HG02870 (cell line): Measurements from ENCODE around the gene HOXA9.

Experiments
- ATAC-seq: cut with Tn5 transposase; IDR thresholded peaks from one replicate; pipeline ENCODE4 v1.9.1; 2021; ENCODE audit warnings: mild to moderate bottlenecking, moderate library complexity; ENCODE audit not compliant: unreplicated experiment

The HOXA9 gene

GRCh38 chr7:27144781-27145164 is 20.6 kb downstream of the HOXA9 start:
- ATAC-seq, result no peak

GRCh38 chr7:27143950-27144780 is 21.2 kb downstream of the HOXA9 start:
- no peak for ATAC-seq

DNA sequence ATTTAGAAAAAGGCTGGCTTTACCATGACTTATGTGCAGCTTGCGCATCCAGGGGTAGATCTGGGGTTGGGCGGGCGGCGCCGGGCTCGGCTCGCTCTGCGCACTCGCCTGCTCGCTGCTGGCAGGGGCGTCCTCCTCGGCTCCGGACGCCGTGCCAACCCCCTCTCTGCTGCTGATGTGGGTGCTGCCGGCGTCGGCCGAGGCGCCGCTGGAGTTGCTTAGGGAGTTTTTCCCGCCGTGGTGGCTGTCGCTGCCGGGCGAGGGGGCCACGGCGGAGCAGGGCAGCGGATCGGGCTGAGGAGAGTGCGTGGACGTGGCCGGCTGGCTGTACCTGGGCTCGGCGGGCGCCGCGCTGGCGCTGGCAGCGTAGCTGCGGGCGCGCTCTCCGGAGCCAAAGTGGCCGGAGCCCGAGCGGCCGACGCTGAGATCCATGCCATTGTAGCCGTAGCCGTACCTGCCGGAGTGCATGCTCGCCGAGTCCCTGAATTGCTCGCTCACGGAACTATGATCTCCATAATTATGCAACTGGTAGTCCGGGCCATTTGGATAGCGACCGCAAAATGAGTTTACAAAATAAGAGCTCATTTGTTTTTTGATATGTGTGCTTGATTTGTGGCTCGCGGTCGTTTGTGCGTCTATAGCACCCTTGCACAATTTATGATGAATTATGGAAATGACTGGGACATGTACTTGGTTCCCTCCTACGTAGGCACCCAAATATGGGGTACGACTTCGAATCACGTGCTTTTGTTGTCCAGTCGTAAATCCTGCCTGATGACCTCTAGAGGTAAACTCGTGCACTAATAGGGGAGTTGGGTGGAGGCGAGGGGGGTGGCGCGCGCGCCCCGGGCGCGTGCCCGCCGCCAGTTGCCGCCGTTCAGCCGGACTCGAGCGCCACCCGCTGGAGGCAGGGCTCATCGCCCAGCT is 22.1 kb downstream of the HOXA9 start, which contains the start of gene HOXA5:
TSS of gene HOXA5 (minus strand) at position 659 of the 927 bp plus-strand sequence. CDS start at position 585, 74 bp downstream.
- no peak for ATAC-seq

GRCh38 chr7:27142580-27143022 is 22.7 kb downstream of the HOXA9 start:
- ATAC-seq, result no peak

- ATAC-seq, result no peak
Measured at GRCh38 chr7:27141923-27142579, 23.3 kb downstream of the HOXA9 start.

DNA sequence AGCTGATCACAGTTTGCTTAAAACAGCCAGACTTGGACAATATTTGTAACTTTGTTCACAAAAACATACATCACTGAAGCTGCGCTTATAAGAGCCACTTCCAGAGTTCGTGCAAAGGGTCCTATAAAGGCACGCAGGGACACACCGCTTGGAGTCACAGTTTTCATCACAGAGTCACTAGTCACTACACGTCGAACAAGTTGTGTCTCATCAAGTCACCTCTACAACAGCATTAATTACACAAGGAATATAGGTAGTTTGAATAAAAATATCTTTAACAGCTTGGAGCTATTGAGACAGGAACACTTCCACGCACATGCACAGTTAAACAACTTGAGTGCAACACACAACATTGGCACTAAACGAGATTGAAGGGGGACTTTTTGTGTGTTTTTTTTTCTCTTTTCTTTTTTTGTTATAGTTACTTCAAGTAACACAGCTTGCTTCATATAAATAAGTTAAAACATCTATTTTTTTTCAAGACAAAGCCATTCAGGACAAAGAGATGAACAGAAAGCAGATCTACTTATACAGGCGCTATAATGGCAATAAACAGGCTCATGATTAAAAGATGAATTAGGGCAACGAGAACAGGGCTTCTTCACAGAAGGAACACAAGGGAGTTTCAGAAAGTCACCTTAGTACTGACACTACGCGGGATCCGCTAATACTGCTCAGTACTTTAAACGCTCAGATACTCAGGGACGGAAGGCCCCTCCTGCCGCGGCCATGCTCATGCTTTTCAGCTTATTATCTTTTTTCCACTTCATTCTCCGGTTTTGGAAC is 24.0 kb downstream of the HOXA9 start:
- no peak for ATAC-seq

GRCh38 chr7:27140126-27140857 is 25.0 kb downstream of the HOXA9 start:
- ATAC-seq, result no peak

DNA sequence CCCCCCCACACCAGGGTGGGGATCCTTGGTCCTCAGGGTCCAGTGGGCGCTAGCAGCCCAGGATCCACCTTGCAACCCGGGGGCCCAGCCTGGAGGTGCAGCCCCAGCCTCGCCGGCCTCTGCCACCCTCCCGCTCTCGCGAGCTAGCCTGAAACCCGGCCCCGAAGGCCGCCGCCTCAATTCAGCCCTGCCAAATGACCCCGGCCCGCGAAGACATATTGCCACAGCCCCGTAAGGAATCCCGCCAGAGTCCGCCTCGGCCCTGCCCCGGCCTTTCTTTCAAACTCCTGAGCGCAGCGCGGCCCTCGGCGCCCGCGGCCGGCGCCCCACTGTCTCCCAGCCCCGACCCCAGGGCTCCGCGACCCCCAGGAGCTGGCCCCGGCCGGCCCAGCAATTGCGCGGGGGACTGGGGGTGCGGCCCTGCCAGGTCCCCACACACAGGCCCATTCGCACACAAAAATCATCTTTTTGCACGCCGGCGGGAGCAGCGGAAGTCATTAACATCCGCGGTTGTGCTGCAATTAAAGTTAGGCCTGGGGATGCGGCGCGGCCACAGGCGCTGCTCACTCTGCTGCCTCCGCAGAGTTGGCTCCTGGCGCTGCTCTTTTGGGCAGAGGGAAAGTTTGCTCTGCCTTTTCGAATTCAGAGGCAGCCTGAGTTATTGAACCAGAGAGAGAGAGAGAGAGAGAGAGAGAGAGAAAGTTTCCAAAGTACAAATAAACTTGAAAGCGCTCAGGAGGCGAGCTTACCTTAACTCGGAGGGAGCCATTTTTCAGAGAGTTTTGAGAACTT is 25.8 kb downstream of the HOXA9 start:
- no peak for ATAC-seq

- no peak for ATAC-seq
Measured at GRCh38 chr7:27138985-27139333, 26.4 kb downstream of the HOXA9 start.

DNA sequence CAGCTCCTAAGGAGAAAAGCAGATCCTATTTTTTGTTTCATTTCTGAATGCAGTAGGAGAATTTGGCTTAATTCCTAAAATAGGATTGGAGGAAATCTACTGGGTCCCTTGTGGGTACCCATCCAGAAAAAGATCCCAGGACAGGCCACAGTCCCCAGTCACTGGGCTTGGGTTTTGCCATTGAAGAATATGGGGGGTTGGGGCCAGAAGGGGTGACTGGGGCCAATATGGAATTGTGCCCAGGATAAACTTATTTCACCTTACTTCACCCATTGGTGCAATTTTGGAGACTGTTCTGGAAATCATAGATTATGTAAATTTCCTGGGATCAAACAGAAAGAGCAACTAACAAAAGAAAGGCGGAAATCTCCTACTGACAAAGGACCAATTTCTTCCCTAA is 26.9 kb downstream of the HOXA9 start:
- no peak for ATAC-seq

DNA sequence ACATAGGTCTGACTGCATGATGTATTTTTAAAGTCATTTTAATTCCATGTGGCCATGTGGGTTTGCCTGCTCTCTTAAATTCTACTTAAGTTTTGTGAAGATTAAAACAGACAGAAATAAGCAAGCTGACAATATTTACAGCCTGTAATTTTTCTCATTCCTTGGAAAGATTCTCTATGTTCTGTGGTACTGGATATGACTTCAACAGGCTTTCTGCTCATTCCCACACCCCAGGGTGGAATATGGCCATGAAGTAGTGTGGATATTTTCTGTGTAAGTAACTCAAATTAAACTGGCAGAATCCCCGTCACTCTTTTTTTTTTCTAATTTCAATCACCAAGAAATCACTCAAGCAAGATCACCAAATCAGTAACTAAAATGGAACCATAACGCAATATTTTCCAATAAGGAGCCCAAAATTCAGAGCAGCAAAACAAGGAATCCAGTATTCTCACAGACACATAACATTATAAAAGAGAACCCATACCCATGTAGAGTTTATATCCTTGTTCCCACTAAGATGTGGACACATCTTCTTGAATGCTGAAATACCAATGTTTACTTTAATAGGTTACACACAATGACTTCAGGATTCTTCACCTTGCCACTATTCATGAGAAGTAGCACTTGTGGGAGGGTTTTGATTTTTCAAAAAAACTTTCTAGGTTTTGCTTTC is 27.6 kb downstream of the HOXA9 start:
- ATAC-seq, result no peak

DNA sequence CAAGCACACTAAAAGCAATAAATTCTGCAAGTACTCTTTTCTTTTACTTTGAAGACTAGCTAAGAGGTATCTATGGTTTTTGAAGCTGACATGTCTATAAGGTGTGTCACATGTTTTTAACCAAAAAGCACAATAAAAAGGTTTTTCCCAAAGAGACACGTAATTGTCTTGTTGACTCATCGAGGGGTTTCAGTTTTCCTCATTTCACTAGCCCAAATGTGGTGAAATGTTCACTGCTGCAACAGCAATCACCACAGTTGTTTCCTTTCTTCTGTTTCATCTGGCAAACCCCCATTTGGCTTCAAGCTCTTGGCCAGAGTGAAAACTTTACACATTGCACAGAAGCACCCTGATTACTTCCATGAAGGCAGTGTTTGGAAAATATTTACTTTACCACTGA is 30.9 kb downstream of the HOXA9 start:
- no peak for ATAC-seq

DNA sequence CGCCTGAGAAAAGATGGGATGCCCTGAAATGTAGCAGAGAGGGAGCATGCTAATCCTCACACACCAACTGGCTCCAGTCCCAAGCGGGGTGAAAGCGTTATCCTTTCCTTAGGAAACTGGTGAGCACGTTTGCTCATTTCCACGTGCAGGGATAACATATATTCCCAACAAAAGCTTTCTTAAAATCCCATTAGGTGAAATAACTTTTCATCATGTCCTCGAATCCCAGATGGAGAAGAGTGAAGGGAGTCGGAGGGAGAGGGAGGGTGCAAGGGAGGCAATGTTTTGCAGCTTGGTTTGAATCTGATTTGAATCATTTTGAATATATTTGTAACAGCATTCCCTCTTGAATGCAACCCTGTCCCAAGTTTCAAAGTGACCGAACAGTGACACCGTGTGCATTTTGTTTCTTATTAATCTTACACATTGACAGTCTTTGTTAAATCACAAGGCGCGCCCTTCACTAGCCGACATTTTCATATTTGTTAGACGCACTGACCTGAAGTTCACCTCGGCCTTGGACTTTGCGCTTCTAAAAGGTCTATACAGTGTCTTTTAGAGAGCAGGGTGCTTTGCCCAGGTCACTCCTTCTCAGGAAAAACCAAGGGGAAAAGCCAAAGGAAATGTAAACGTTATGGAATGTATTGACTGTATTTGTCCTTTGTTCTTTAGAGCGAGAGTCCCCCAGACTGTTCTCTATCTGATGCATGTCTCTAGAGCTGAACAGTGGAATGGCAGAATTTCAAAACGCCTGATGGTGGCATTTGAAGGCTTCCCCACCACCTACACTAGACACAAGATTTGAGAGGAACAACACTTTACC is 31.7 kb downstream of the HOXA9 start:
- no peak for ATAC-seq

DNA sequence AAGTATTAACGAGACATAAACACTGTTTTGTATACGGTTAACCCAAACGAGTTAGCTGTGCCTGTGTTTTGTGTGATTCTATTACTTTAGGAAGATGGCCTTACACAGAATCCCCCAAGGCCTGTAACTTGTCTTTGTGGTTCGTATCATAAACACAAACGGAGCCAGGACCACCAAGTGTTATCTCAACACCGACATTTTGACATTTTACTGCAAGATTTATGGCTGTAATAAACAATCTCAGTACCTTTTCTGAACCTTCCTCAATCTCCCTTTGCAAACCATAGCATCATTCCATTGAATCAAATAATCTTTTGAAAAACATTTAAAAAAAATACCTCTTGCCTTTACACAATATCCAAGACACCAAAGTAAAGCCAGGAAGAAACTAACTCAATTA is 32.4 kb downstream of the HOXA9 start:
- no peak for ATAC-seq

DNA sequence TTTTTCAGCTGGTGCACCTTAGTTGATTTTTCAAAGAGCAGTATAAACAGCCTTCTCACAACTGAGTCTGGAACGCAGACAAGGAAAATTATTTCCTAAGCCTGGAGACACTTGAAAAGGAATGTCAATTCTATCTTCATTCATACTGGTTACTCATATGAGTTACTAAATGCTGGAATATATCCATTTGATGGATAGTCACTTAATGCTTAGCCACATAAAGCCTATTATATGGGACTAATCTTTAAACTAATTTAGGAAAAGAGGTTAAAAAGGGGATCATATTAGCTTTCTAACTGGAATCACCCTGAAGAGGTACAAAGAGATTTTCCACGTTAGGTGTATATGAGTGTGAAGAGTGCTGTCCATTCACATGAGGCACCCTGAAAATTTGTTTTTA is 33.1 kb downstream of the HOXA9 start:
- ATAC-seq, result no peak

- ATAC-seq, result no peak
Measured at GRCh38 chr7:27131390-27131819, 33.9 kb downstream of the HOXA9 start.

GRCh38 chr7:27130540-27131389 is 34.6 kb downstream of the HOXA9 start, which contains the start of gene HOXA4:
Gene HOXA4, minus strand, starts transcription at chr7:27130757. Its CDS starts 24 bp downstream, at chr7:27130733.
- ATAC-seq, result no peak
